ENCODE data around the gene LRRFIP2. TPM values are rescaled to one million over a fixed set of nuclear protein-coding genes. Genes with fewer than 3 reads are reported as not detected.

LRRFIP2 gene
- total RNA-seq, 1 experiment from 2014 or later, result 47.1 TPM

- Histone ChIP-seq H3K36me3 (ENCODE audit: control insufficient read depth, insufficient read depth, low read length) (no peaks in the 10 kb centered on the region; the same call in 1 of the 2 replicates), H3K9me3 (no peaks in the 10 kb centered on the region), H3K27me3 (replicated peaks; ENCODE audit: control insufficient read depth, insufficient read depth, low read length) (no peaks in the 10 kb centered on the region), H3K4me3 (ENCODE audit: low read depth, low read length) (no peak overlapping the region), H3K4me1 (no peaks in the 10 kb centered on the region)
- no TSS peak for BruUV-seq (replicated peaks)
- Mint-ChIP-seq H3K27ac (ENCODE audit: unreplicated experiment) (no peak overlapping the region), H3K4me1 (ENCODE audit: low read depth, unreplicated experiment) (no peaks in the 10 kb centered on the region), H3K27me3 (ENCODE audit: insufficient read depth, unreplicated experiment) (no peaks in the 10 kb centered on the region), H3K9me3 (ENCODE audit: unreplicated experiment) (no peaks in the 10 kb centered on the region), H3K4me3 (ENCODE audit: unreplicated experiment) (no peak overlapping the region), H3K36me3 (ENCODE audit: insufficient read depth, unreplicated experiment) (peaks cover 60% of the 10 kb centered on the region)
- no peak for DNase-seq
- intact Hi-C loops (cut with micrococcal nuclease; ENCODE audit: unreplicated experiment), result no loop called here
- CTCF ChIA-PET, result no interaction called here
- no peak for TF ChIP-seq CTCF (IDR thresholded peaks at IDR 0.05; ENCODE audit: insufficient read depth in 1 of 2, low read depth in 1 of 2, low read length in 1 of 2, severe bottlenecking in 1 of 2, unreplicated experiment in 1 of 2)
- POLR2A ChIA-PET, result no interaction called here
Observed at GRCh38 chr3:37028329-37028728, 146.1 kb downstream of the LRRFIP2 start.

- Mint-ChIP-seq H3K27ac (ENCODE audit: unreplicated experiment) (no peak overlapping the region), H3K36me3 (ENCODE audit: insufficient read depth, unreplicated experiment) (peaks cover 66% of the 10 kb centered on the region), H3K9me3 (ENCODE audit: unreplicated experiment) (no peaks in the 10 kb centered on the region), H3K4me3 (ENCODE audit: unreplicated experiment) (no peak overlapping the region), H3K27me3 (ENCODE audit: insufficient read depth, unreplicated experiment) (no peaks in the 10 kb centered on the region), H3K4me1 (ENCODE audit: low read depth, unreplicated experiment) (no peaks in the 10 kb centered on the region)
- H3K27me3 ChIP-seq (replicated peaks; ENCODE audit: control insufficient read depth, insufficient read depth, low read length), result no peaks in the 10 kb centered on the region
- BruUV-seq (replicated peaks), result no TSS peak
- no peak for TF ChIP-seq CTCF (IDR thresholded peaks at IDR 0.05; ENCODE audit: insufficient read depth in 1 of 2, low read depth in 1 of 2, low read length in 1 of 2, severe bottlenecking in 1 of 2, unreplicated experiment in 1 of 2)
- intact Hi-C loops (cut with micrococcal nuclease; ENCODE audit: unreplicated experiment), result no loop called here
- ChIA-PET CTCF (no interaction called here), POLR2A (no interaction called here)
- H3K4me3 ChIP-seq (ENCODE audit: low read depth, low read length), result no peak overlapping the region
- no peaks in the 10 kb centered on the region for H3K9me3 ChIP-seq
- no peak for DNase-seq
- H3K36me3 ChIP-seq (ENCODE audit: control insufficient read depth, insufficient read depth, low read length), result no peaks in the 10 kb centered on the region; the same call in none of the 2 replicates
- no peaks in the 10 kb centered on the region for H3K4me1 ChIP-seq
Observed at GRCh38 chr3:37026851-37027250, 147.5 kb downstream of the LRRFIP2 start.

GRCh38 chr3:37025561-37026335, 148.6 kb downstream of the LRRFIP2 start:
- H3K27ac Mint-ChIP-seq (ENCODE audit: unreplicated experiment), result no peak overlapping the region
- Histone ChIP-seq H3K9me3 (no peaks in the 10 kb centered on the region), H3K4me3 (ENCODE audit: low read depth, low read length) (no peak overlapping the region), H3K4me1 (no peaks in the 10 kb centered on the region), H3K27me3 (replicated peaks; ENCODE audit: control insufficient read depth, insufficient read depth, low read length) (no peaks in the 10 kb centered on the region), H3K36me3 (ENCODE audit: control insufficient read depth, insufficient read depth, low read length) (no peaks in the 10 kb centered on the region; the same call in none of the 2 replicates)
- POLR2A ChIA-PET, result interaction anchor here (0.8 kb wide), 1 partner anchor 33 kb away, joined by 4 read pairs; the partner anchor contains the start of genes EPM2AIP1 and MLH1
- H3K4me3 Mint-ChIP-seq (ENCODE audit: unreplicated experiment), result no peak overlapping the region
- peaks cover 71% of the 10 kb centered on the region for H3K36me3 Mint-ChIP-seq (ENCODE audit: insufficient read depth, unreplicated experiment)
- CTCF ChIA-PET, result no interaction called here
- TF ChIP-seq CTCF (IDR thresholded peaks at IDR 0.05; ENCODE audit: insufficient read depth in 1 of 2, low read depth in 1 of 2, low read length in 1 of 2, severe bottlenecking in 1 of 2, unreplicated experiment in 1 of 2), result no peak
- H3K4me1 Mint-ChIP-seq (ENCODE audit: low read depth, unreplicated experiment), result no peaks in the 10 kb centered on the region
- intact Hi-C loops (cut with micrococcal nuclease; ENCODE audit: unreplicated experiment), result no loop called here
- no TSS peak for BruUV-seq (replicated peaks)
- H3K9me3 Mint-ChIP-seq (ENCODE audit: unreplicated experiment), result no peaks in the 10 kb centered on the region
- DNase-seq, result no peak
- no peaks in the 10 kb centered on the region for H3K27me3 Mint-ChIP-seq (ENCODE audit: insufficient read depth, unreplicated experiment)

All from Caco-2 (cell line).